Mucosa of descending colon (tissue), 3 donors: ENCODE measurements around the gene TSPAN18. TPM values are rescaled to one million over a fixed set of nuclear protein-coding genes. Genes with fewer than 3 reads are reported as not detected.

Source experiments
- ATAC-seq: fragments of 200-7000 bp; cut with Tn5 transposase; one replicate; pipeline ENCODE4 v1.9.1; 2020; ENCODE audit warnings: mild to moderate bottlenecking, moderate library complexity
- DNase-seq, 3 donors: peaks; one replicate each; pipeline ENCODE4 v3.0.0-alpha.2; 2020
- H3K36me3 ChIP-seq: fragments of 200-600 bp; one replicate; pipeline ENCODE4 v1.8.0; 2021; ENCODE audit warnings: low read depth, mild to moderate bottlenecking
- H3K4me1 ChIP-seq: fragments of 200-600 bp; one replicate; pipeline ENCODE4 v1.8.0; 2021; ENCODE audit warnings: low read depth, mild to moderate bottlenecking
- H3K4me3 ChIP-seq: fragments of 200-600 bp; one replicate; pipeline ENCODE4 v1.8.0; 2021; ENCODE audit warnings: mild to moderate bottlenecking
- H3K9me3 ChIP-seq: fragments of 200-600 bp; one replicate; pipeline ENCODE4 v1.8.0; 2021; ENCODE audit warnings: mild to moderate bottlenecking
- intact Hi-C, 2 donors: fragments of 100-400 bp; cut with DNase I in 1 of 2; cut with micrococcal nuclease in 1 of 2; formaldehyde crosslinking; loops; one replicate each; pipeline versions ENCODE4 v1.11.0 to v1.11.1; 2022; cut with DNase I, micrococcal nuclease
- long read RNA-seq, 2 donors: library from polyadenylated mRNA; unstranded; transcript quantifications; one replicate each; pipeline ENCODE4 v2.0.0, GENCODE V29; 2019 to 2021
- total RNA-seq, 3 donors: library from RNA; stranded (reverse); fragmentation: NEBNext Ultra II Directional in 2 of 3; extraction: Animal tissue kit (Norgen Biotek cat#: 25700) in 2 of 3; gene quantifications; one replicate each; pipeline versions ENCODE4 v1.2.1 to v1.2.4, GENCODE V29; 2021 to 2023
- TF ChIP-seq, protein P1 (sequence below): fragments of 200-600 bp; IDR thresholded peaks from one replicate; pipeline ENCODE4 v1.8.0; 2022; ENCODE audit warnings: antibody characterized with exemption, mild to moderate bottlenecking
- donor health status: DM: no; HTN: no; CAD: no; lungs with moderate emphysema.
- donor health status: DM: no; HTN: no; CAD: no.
- donor health status: DM: no; HTN: yes; CAD: no.

The TSPAN18 gene
- total RNA-seq: 10 to 100 TPM in 1 of 3 donors, 1 to 10 TPM in 2; 3.6 to 63.2 (median 8.5) TPM
- long read RNA-seq, donor 1, transcript TSPAN18-207 (10 exons, 3,316 nt): major isoform, 5 of 20 reads
- long read RNA-seq, donor 1, partial matches to known transcripts: 2 of 20 reads
- long read RNA-seq, donor 1, other reads (novel, unspliced or antisense): 13 of 20 reads
- long read RNA-seq, donor 2, partial matches to known transcripts: 0 of 1 reads
- long read RNA-seq, donor 2, other reads (novel, unspliced or antisense): 0 of 1 reads

- H3K9me3 ChIP-seq: no peaks in the 10 kb centered on the region
- TF ChIP-seq, protein P1, sequence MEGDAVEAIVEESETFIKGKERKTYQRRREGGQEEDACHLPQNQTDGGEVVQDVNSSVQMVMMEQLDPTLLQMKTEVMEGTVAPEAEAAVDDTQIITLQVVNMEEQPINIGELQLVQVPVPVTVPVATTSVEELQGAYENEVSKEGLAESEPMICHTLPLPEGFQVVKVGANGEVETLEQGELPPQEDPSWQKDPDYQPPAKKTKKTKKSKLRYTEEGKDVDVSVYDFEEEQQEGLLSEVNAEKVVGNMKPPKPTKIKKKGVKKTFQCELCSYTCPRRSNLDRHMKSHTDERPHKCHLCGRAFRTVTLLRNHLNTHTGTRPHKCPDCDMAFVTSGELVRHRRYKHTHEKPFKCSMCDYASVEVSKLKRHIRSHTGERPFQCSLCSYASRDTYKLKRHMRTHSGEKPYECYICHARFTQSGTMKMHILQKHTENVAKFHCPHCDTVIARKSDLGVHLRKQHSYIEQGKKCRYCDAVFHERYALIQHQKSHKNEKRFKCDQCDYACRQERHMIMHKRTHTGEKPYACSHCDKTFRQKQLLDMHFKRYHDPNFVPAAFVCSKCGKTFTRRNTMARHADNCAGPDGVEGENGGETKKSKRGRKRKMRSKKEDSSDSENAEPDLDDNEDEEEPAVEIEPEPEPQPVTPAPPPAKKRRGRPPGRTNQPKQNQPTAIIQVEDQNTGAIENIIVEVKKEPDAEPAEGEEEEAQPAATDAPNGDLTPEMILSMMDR: no peak
- DNase-seq (peak in 2 of 3 donors; percentile 37 to 59), ATAC-seq (peak; percentile 29)
- peaks cover 8% of the 10 kb centered on the region for H3K4me1 ChIP-seq
- H3K36me3 ChIP-seq: no peaks in the 10 kb centered on the region
- no peak within 1 kb of the TSS for H3K4me3 ChIP-seq
- intact Hi-C loops: loop anchor here (5.0 to 10.0 kb wide), 4 partner anchors 102 to 188 kb away; no protein-coding TSS in a partner anchor
Measured at GRCh38 chr11:44726283-44727113, at the start of gene TSPAN18. Gene TSPAN18, plus strand, starts transcription at chr11:44726962. Its CDS starts 179,455 bp downstream, at chr11:44906417.

DNA sequence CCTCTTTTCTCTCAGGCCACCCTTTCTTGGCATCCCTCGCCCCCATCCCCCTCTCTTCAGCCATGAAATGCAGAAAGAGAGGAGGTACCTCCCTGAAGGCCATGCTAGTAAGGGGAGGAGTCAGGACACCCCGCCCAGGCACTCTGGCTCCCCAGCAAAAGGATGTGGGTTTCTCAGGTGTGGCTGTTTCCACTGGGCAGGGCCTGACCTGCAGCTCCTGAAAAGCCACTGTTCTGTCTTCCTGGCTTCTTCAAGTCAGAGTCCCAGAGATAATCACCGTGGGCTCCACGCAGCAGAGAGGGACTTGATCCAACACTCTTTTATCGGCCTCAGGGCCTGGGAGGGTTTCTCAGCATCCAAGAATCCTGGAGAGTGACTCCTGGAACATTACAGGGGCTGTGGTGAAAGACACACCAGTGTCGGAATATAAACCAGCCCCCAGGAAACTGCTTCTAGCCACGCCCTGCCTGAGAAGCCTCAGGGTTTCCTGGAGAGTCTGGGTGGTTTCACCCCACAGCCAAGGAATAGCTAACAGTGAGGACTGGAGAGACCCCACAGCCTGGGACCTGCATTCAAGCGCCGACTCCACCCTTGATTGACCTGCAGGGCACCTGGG is 45.7 kb upstream of the TSPAN18 start:
- peak in 2 of 3 donors; percentile 12 to 35 for DNase-seq
- Histone ChIP-seq H3K9me3 (no peaks in the 10 kb centered on the region), H3K36me3 (no peaks in the 10 kb centered on the region), H3K4me3 (no peak overlapping the region), H3K4me1 (no peaks in the 10 kb centered on the region)
- intact Hi-C loops: no loop called here
- peak; percentile 71 for ATAC-seq
- TF ChIP-seq, protein P1: no peak

- Histone ChIP-seq H3K36me3 (no peaks in the 10 kb centered on the region), H3K4me3 (no peak overlapping the region), H3K4me1 (no peaks in the 10 kb centered on the region), H3K9me3 (no peaks in the 10 kb centered on the region)
- TF ChIP-seq, protein P1: no peak
- intact Hi-C loops: no loop called here
- ATAC-seq (no peak), DNase-seq (no peak)
Measured at GRCh38 chr11:44681698-44682097, 45.1 kb upstream of the TSPAN18 start.

DNA sequence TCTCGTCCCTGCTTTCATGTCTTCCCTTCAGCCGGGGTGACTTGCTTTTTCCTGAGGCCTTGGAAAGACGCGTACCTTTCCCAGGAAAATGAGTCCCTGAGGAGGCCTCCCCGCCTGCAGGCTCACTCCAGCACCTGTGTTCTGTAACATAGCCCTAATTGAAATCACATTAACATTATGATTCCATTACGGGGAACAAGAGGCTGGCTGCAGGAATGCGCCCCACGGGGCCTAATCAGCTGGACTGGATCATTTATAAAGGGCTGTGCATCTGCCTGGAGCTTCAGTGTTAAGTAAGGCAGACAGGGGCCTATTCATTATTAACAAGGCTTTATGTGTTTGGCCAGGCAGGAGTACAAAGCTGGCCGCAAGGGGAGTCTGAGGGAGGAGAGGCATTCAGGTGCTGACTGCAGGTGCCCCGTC is 41.9 kb upstream of the TSPAN18 start:
- no peak for ATAC-seq
- intact Hi-C loops: no loop called here

GRCh38 chr11:44687388-44687787 is 39.4 kb upstream of the TSPAN18 start:
- no peak for ATAC-seq
- H3K9me3 ChIP-seq: no peaks in the 10 kb centered on the region
- H3K4me1 ChIP-seq: no peaks in the 10 kb centered on the region
- H3K4me3 ChIP-seq: no peak overlapping the region
- no peaks in the 10 kb centered on the region for H3K36me3 ChIP-seq
- TF ChIP-seq, protein P1: no peak
- DNase-seq: no peak
- intact Hi-C loops: no loop called here

More for the DNA sequence above, 41.9 kb upstream of the TSPAN18 start:
- H3K36me3 ChIP-seq: no peaks in the 10 kb centered on the region
- H3K9me3 ChIP-seq: no peaks in the 10 kb centered on the region
- no peak for DNase-seq
- TF ChIP-seq, protein P1: no peak
- H3K4me3 ChIP-seq: no peak overlapping the region
- no peaks in the 10 kb centered on the region for H3K4me1 ChIP-seq
